Measurements from ENCODE around the gene AFAP1. TPM values are rescaled to one million over a fixed set of nuclear protein-coding genes. Genes with fewer than 3 reads are reported as not detected.

AFAP1 gene
- total RNA-seq, 4 donors from 2014 or later: 4.4 to 16.6 (median 10.7) TPM

- no peak for DNase-seq
- TF ChIP-seq, protein P1, sequence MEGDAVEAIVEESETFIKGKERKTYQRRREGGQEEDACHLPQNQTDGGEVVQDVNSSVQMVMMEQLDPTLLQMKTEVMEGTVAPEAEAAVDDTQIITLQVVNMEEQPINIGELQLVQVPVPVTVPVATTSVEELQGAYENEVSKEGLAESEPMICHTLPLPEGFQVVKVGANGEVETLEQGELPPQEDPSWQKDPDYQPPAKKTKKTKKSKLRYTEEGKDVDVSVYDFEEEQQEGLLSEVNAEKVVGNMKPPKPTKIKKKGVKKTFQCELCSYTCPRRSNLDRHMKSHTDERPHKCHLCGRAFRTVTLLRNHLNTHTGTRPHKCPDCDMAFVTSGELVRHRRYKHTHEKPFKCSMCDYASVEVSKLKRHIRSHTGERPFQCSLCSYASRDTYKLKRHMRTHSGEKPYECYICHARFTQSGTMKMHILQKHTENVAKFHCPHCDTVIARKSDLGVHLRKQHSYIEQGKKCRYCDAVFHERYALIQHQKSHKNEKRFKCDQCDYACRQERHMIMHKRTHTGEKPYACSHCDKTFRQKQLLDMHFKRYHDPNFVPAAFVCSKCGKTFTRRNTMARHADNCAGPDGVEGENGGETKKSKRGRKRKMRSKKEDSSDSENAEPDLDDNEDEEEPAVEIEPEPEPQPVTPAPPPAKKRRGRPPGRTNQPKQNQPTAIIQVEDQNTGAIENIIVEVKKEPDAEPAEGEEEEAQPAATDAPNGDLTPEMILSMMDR (IDR thresholded peaks at IDR 0.05): peak; percentile 32 to 85 (median 70)
- TF ChIP-seq POLR2A (IDR thresholded peaks at IDR 0.05): no peak
- H3K4me1 ChIP-seq: peaks cover 0 to 5% (median 0%) of the 10 kb centered on the region in 3 donors
- H3K27me3 ChIP-seq: peaks cover 0 to 43% (median 0%) of the 10 kb centered on the region in 4 donors
- intact Hi-C loops (cut with DNase I): loop anchor here (5.0 kb wide), 1 partner anchor 527 kb away; the partner anchor contains the start of gene SORCS2
- H3K36me3 ChIP-seq: no peaks in the 10 kb centered on the region
- 39 to 45% methylated on average over 8 to 11 of the region's 33 CpGs for WGBS, 2 donors
- no peak overlapping the region for H3K27ac ChIP-seq
- no peak overlapping the region for H3K4me3 ChIP-seq
- H3K9me3 ChIP-seq: no peaks in the 10 kb centered on the region
Observed at GRCh38 chr4:7719354-7720174, 220.1 kb downstream of the AFAP1 start.

DNA sequence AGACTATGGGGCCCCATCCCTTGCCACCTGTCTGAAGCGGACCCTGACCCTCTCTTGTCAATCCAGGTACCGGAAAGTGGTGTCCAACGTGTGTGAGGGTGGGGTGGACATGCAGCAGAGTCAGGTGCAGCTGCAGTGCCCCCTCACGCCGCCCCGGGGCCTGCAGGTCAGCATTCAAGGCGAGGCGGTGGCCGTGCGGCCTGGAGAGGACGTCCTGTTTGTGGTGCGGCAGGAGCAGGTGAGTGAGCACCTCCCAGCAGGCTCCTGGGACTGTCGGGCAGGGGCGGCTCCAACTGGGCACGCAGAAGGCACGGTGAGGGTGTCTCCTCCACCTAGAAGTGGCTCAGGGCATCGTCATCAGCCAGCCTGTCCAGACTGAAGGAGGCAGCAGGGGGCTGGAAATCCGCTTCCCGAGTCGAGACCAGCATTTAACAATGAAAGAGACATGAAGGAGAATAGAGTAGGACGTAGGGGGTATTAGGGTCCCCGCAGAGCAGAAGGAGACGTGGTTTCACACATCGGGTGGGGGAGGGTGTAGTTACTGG, 221.6 kb downstream of the AFAP1 start:
- intact Hi-C loops (cut with DNase I): no loop called here
- DNase-seq: no peak
- H3K4me1 ChIP-seq: peaks cover 0 to 5% (median 0%) of the 10 kb centered on the region in 3 donors
- H3K9me3 ChIP-seq: no peaks in the 10 kb centered on the region
- H3K36me3 ChIP-seq: no peaks in the 10 kb centered on the region
- no peak overlapping the region for H3K4me3 ChIP-seq
- H3K27ac ChIP-seq: no peak overlapping the region
- 61 to 79% methylated on average over 12 to 21 of the region's 24 CpGs for WGBS, 2 donors
- H3K27me3 ChIP-seq: peaks cover 0 to 40% (median 0%) of the 10 kb centered on the region in 4 donors
- TF ChIP-seq, protein P1 (IDR thresholded peaks at IDR 0.05): no peak
- TF ChIP-seq POLR2A (IDR thresholded peaks at IDR 0.05): no peak

DNA sequence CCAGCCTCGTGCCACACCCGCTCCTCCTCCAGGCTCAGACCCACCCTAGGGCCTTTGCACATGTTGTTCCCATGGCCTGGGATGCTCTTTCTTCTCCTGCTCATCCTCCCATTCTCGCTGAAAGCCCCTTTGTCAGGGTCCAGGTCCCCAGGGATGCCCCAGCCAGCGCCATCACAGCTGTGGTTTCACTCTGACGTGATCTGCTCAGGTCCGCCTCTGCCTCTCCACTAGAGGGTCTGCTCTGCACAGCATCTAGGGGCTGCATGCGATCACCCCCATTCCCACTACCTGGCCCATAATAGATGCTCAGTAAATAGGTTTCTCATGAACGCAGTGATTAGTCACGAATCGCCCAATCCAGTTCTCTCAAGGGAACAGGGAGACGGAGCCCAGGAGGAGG, 222.5 kb downstream of the AFAP1 start:
- Histone ChIP-seq H3K36me3 (no peaks in the 10 kb centered on the region), H3K9me3 (no peaks in the 10 kb centered on the region), H3K27ac (no peak overlapping the region), H3K4me1 (peaks cover 0 to 5% (median 0%) of the 10 kb centered on the region in 3 donors), H3K4me3 (no peak overlapping the region), H3K27me3 (peaks cover 0 to 35% (median 0%) of the 10 kb centered on the region in 4 donors)
- TF ChIP-seq POLR2A (IDR thresholded peaks at IDR 0.05): no peak
- no peak for DNase-seq
- 81 to 83% methylated on average over 7 to 11 of the region's 11 CpGs for WGBS, 2 donors
- intact Hi-C loops (cut with DNase I): no loop called here

GRCh38 chr4:7716010-7716721, 223.5 kb downstream of the AFAP1 start:
- peaks cover 0 to 5% (median 0%) of the 10 kb centered on the region in 3 donors for H3K4me1 ChIP-seq
- TF ChIP-seq, protein P1 (IDR thresholded peaks at IDR 0.05): no peak
- no peak for TF ChIP-seq POLR2A (IDR thresholded peaks at IDR 0.05)
- DNase-seq: no peak
- intact Hi-C loops (cut with DNase I): no loop called here
- no peaks in the 10 kb centered on the region for H3K9me3 ChIP-seq
- H3K36me3 ChIP-seq: no peaks in the 10 kb centered on the region
- peaks cover 0 to 35% (median 0%) of the 10 kb centered on the region in 4 donors for H3K27me3 ChIP-seq
- WGBS, 2 donors: 58 to 60% methylated on average over 6 of the region's 6 CpGs
- no peak overlapping the region for H3K27ac ChIP-seq
- no peak overlapping the region for H3K4me3 ChIP-seq

GRCh38 chr4:7715271-7716009, 224.2 kb downstream of the AFAP1 start:
- Histone ChIP-seq H3K27me3 (peaks cover 0 to 31% (median 0%) of the 10 kb centered on the region in 4 donors), H3K36me3 (no peaks in the 10 kb centered on the region), H3K9me3 (no peaks in the 10 kb centered on the region), H3K4me3 (no peak overlapping the region), H3K27ac (no peak overlapping the region), H3K4me1 (peaks cover 0 to 5% (median 0%) of the 10 kb centered on the region in 3 donors)
- 84 to 85% methylated on average over 3 of the region's 11 CpGs for WGBS, 2 donors
- intact Hi-C loops (cut with DNase I): no loop called here
- no peak for TF ChIP-seq POLR2A (IDR thresholded peaks at IDR 0.05)
- TF ChIP-seq, protein P1 (IDR thresholded peaks at IDR 0.05): no peak
- no peak for DNase-seq

Data from esophagus squamous epithelium (tissue), 5 donors.